ENCODE data around the gene LRMDA.

The LRMDA gene

DNA sequence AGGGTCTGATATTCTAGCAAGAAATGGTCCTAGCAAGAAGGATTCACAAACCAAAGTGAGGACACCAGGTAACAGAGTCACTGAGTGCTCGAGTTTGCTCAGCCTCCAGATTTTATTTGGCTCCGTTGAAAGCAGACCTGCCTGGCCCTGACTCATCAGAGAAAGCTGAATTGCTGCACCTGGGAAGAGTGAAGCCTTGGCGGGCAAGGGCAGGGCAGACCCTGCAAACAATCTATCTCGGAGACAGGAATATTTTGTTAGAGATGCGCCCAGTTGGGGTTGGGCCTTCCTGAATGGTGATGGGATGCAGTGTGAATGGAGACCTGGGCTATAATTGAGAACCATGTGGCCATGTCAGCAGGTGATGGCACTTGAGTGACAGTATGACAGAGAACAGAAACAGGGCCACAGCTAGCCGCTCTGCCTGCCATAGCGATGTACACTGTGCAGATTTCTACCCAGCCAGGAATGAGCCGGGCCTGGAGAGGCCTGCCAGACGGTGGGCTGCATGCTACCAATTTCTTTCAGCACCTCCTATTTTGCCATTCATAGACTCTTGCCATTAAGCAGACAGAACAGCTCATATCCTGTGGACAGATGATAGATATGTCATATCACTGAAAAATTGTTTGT is 744.2 kb downstream of the LRMDA start:
- DNase-seq (ENCODE audit: low read depth), result no peak

DNA sequence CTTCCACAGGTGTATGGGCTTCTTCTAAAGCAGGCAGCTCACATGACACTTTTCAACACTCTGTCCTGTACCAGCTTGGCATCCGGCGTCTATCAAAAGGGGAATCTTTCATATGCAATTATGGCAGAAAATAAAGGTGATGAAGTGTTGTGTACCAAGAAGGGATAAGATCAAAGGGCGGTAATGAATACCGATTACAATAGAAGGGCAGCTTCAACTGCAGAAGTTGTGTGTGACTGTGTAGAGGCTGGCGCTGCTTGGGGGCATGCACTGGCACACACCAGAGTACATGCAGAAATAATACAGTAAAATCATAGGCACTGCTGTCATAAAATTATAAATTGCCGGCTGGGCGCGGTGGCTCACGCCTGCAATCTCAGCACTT is 744.7 kb downstream of the LRMDA start:
- DNase-seq (ENCODE audit: low read depth), result no peak

DNA sequence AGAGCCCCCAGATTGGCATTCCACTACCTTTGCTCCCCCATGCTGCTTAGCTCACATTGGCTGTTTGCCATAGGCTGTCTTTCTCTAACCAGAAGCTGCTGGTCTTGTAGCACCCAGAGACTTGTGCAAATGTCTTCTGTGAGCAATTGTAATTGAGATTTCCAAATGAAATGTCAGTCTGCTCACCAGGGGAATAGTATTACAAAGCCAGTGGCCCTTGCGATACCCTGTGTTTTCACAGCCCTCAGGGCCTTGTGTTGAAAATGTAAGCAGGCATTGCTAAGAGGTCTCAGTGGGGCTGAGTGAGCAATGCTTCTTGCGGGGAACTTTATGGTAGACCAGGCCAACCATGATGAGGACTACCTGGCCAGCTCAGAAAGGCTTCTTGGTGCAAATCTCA is 746.5 kb downstream of the LRMDA start:
- DNase-seq (ENCODE audit: low read depth), result no peak

GRCh38 chr10:76178532-76179292 is 747.3 kb downstream of the LRMDA start:
- no peak for DNase-seq (ENCODE audit: low read depth)

DNA sequence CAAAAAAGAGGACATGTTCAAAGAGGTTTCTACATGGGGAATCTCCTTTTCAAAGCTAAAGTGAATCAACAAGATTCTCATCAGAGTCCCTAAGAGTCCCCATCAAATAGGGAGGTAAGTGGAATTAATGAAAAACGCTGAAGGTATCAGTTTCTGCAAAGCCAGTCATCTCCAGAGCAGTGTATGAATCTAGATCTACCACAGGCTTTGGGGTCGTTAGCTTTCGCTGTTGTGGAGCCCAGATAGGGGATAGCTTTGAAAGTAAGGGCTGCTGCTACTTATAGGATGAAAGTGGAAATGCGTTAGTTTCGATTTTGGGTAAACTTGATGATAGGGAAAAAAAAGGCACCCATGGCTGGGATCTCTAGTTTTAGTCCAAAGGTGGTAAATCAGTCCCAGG is 748.4 kb downstream of the LRMDA start:
- DNase-seq (ENCODE audit: low read depth), result no peak

- DNase-seq (ENCODE audit: low read depth), result no peak
Observed at GRCh38 chr10:76184647-76185046, 753.2 kb downstream of the LRMDA start.

DNA sequence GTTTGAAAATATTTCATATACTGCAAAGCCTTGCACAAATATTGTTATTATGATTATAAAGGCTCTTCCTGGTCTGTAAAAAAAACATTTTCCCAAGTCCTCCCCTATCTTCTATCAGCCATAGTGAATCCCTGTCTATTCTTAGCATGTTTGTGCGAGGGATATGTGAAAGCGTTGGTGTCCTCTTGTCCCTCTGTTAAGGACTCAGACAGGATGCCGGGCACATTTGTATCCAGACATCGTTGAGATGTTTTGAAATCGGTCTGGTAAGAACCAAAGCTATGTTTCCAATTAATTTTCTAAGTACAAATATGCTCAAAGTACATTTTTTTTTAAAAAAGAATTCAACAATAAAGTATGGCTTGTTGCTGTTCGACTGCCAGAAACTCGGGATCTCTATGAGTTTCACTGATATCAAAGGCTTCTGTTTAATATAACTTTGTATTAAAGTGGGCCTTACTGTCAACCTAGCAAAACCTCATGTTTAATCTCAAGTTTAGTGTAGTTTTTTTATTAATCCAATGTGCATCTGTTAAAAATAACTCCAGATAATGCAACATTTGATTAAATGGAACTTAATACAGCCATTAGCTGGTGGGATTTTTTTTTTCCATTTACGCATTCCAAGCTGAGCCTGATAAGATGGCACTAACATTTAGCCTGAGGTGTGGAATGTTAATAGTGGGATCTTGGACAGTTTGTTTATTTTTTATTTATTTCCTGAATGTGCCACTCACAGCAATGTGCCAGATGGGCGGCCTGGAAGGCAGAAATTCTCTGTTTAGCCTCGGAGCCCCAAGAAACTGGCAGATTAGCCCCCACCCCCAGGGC is 754.3 kb downstream of the LRMDA start:
- DNase-seq (ENCODE audit: low read depth), result no peak

DNA sequence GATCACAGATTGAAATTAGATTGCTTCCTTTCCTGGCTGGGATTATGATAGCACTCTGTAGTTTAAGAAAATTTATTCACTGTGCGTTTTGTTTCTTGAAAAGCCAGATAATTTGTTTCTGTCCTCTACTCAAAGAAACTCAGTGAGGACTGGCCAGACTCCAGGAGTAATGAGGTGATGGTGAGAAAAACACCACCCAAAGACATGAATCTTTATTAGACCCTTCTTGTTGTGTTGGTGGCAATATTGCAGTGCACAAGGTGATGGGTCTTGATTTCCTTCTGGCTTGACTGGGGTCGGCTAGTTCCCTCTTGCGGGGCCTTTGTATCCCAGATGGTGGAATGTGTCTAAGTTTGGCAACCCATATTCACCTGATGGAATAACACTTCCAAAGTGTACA is 756.8 kb downstream of the LRMDA start:
- no peak for DNase-seq (ENCODE audit: low read depth)

DNA sequence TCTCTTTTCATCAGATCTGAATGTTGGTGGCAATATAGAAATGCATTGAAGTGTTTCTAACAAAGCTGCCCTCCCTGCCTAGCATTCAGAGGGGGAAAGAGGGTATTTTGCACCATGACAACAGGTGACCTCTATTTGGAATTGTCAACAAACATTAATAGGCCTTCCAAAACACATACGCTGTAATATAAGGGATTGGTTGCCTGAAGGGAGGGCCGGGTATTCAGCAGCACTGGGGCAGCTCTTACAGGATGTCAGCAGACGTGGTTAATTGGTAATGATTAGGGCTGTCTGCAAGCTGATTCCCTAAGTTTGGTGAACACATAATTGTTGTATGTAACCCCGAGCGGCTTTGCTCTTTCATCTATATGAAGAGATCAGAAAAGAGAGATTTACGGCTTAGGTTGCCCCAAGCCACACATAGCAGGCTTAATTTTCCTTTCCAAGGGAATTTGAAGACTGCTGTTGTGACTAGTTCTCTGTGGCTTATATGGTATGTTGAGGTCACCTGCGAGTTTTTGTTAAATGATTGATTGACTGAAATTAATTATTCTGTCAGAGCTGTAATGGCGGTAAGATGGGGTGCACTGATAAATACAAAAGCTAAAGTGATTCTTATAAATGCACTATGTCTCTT is 759.3 kb downstream of the LRMDA start:
- DNase-seq (ENCODE audit: low read depth), result no peak

- no peak for DNase-seq (ENCODE audit: low read depth)
Observed at GRCh38 chr10:76191336-76191735, 759.9 kb downstream of the LRMDA start.

DNA sequence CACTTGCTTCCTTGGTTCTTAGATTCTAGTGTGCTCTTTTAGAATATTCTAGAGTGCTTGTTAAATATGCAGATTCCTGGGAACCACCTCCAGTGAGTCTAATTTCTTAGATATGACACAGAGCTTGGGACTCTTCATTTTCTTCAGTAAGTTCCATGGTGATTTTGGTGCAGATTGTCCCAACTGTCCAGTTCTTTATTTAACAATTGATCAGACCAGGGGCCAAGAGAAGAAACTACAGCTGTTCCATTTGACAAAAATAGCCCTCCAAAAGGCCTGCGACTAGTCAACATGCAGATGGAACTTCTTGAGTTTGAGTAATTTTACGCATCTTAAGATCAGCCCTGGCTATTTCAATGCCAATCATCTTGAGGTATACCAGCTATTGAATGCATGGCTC is 760.7 kb downstream of the LRMDA start:
- no peak for DNase-seq (ENCODE audit: low read depth)

DNA sequence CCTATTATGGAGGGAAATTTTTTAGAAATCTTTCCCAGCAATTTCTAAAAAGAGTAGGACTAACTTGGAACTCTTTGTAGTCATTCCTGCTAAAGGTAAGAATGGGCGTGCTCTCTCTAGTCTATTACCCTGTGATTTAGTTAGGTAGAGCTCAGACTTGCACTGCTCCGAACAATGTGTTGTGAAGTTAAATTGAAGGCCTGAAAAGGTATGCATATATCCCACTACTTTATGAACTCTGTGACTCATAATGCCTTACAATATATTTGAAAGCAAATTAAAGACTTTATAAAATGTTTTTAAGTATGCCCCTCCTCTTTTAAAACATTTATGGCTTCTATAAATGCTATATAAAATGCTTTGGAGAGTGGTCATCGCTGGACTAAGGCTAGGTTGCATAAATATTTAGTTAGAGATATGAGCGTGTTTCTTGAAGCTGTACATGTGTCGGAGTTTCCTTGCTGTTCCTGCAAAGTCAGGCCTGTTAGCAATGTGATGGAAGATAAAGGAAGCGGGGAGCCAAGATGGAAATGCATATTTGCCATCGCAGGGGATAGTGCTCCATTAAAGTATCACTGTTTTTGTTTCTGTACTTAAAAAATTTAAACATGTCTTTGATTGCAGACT is 761.4 kb downstream of the LRMDA start:
- DNase-seq (ENCODE audit: low read depth), result no peak

DNA sequence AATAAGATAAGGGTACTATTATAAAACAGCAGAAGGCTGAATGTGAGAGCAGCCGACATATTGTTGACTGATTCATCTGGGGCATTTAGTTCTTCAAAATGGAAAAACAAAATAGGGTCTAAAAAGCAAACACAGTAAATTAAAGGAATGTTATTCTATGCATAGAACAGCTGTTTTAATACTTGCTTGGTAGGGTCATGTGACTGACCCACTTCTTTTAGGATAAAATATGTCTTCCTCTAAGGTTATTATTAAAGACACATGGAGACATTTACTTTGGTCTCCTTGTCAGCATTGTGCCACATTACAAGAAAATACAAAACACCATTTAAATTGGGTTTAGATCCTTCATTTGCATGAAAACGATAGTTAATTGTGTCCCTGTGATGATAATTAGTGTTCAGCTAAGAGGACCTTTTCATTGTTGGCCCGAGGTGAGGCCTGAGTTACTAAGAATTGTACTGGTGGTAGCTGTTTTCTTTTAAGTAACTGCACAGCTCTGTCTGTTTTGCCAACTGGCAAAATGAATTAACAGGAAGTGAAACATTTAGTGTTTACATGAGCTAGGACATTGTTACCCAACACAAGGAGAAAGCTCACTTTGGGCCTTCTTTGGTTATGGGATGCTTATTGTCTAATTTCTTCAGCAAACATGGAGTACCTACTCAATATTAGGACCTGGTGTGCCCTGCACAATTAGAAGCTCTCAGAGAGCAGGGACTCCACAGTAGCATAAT is 764.4 kb downstream of the LRMDA start:
- no peak for DNase-seq (ENCODE audit: low read depth)

GRCh38 chr10:76197293-76197692 is 765.9 kb downstream of the LRMDA start:
- no peak for DNase-seq (ENCODE audit: low read depth)

GRCh38 chr10:76198287-76199035 is 767.0 kb downstream of the LRMDA start:
- no peak for DNase-seq (ENCODE audit: low read depth)

GRCh38 chr10:76201962-76202361 is 770.5 kb downstream of the LRMDA start:
- DNase-seq (ENCODE audit: low read depth), result no peak

GRCh38 chr10:76202777-76203176 is 771.4 kb downstream of the LRMDA start:
- peak; percentile 17 for DNase-seq (ENCODE audit: low read depth)

- DNase-seq (ENCODE audit: low read depth), result peak; percentile 12
Observed at GRCh38 chr10:76205361-76205760, 773.9 kb downstream of the LRMDA start.

GRCh38 chr10:76206797-76207352 is 775.5 kb downstream of the LRMDA start:
- DNase-seq (ENCODE audit: low read depth), result no peak

GRCh38 chr10:76209135-76209534 is 777.7 kb downstream of the LRMDA start:
- peak; percentile 18 for DNase-seq (ENCODE audit: low read depth)

All from ELR (cell line).